Measurements from ENCODE around the gene GPR42.

Gene GPR42

DNA sequence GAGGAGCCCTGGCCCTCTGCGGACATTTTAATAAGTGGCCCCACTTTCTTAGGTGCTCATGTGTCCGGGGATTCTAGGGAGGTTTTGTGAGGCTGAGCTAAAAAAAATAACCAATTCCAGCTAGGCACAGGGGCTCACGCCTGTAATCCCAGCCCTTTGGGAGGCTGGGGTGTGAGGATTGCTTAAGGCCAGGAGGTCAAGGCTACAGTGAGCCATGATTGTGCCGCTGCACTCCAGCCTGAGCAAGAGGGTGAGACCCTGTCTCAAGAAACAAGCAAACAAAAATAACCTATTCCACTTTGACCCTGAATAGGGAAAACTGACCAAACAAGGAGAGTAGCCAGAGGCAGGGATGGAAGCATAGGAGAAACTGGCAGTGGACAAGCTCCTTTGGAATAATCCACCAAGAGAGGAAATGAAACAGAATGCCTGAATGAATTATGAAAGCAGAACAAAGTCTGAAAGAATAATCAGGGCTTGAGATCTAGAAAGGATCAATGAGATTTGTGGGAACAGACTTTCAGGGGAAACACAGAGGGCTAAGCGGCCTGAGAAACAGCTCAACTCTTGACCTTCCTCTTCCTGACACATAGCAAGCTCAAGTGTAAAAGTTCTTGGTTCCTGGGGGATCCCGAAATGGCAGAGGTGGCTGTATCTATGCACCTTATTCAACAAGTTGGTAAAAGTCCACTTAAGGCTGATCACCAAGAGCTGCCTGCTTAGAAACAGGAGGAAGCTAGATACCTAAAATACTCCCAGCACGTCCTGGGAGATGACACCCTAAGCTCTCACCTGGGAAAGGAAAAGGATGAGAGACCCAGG is 47.1 kb downstream of the GPR42 start:
- in situ Hi-C loops (cut with HindIII; ENCODE audit: low sequenced_read_pairs), result no loop called here

DNA sequence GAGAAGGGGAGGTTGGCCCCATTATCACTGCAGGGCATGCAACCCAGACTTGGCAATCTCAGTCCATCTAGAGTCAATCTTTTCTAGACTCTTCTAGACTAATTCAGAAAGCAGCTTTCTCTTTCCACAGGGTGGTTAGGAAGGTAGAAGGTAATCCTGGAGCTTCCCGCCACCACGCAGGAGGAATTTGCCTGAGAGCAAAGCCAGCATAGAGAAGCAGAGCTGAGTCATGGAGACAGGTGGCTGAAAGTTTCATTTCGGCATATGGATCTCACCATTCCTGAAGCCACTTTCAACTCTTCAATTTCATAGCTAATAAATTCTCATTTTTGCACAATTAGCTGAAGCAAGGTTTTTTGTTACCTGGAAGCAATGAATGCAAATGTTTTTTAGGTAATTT is 48.2 kb downstream of the GPR42 start:
- in situ Hi-C loops (cut with HindIII; ENCODE audit: low sequenced_read_pairs), result no loop called here

DNA sequence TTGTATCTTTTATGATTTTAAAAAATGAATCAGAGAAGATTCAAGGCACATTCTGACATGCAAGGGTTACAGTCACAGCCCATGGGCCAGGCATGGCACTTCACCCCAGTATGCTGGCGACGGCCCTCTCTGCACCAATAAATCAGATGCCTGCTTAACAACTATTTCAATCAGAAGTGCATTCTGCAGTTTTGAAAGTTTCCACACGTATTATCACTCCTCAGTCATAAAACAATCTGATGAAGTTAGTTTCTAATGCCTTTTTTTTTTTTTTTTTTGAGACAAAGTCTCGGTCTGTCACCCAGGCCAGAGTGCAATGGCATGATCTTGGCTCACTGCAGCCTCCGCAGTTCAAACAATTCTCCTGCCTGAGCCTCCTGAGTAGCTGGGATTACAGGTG is 48.9 kb downstream of the GPR42 start:
- in situ Hi-C loops (cut with HindIII; ENCODE audit: low sequenced_read_pairs), result no loop called here

DNA sequence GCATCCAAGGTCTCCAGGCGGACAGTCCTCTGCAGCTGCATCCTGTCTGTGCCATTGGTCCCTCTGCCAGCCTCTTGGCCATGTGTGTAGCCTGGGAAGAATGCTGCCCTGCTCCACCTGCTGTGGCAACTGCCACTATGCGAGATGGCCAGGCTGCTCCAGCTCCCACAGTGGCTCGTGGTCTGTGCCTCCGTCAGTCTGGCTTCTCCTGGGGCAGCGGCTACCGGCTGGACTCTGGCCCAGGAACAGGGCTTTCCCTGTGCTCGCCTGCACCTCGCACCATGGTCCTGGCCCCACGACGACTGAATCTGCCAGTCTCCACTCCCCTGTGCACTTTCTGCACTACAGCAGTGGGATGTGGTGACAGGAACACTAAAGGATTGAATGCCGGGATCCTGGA is 50.5 kb downstream of the GPR42 start:
- in situ Hi-C loops (cut with HindIII; ENCODE audit: low sequenced_read_pairs), result no loop called here
